ENCODE measurements around the gene C1QTNF5. TPM values are rescaled to one million over a fixed set of nuclear protein-coding genes. Genes with fewer than 3 reads are reported as not detected.

The C1QTNF5 gene
- total RNA-seq, 1 experiment from 2014 or later = not detected

- H3K27me3 ChIP-seq (ENCODE audit: insufficient read depth, low read length) = no peaks in the 10 kb centered on the region
- TF ChIP-seq RAD21 (IDR thresholded peaks at IDR 0.05; ENCODE audit: low read depth) (no peak), CTCF (IDR thresholded peaks at IDR 0.05 in 2 of 3, conservative IDR thresholded peaks at IDR 0.05 in 1 of 3; ENCODE audit: borderline replicate concordance in 1 of 3, insufficient read depth in 1 of 3, low read depth in 2 of 3, low read length in 2 of 3) (no peak), CBX3 (IDR thresholded peaks at IDR 0.05; ENCODE audit: low read depth) (no peak), POLR2AphosphoS5 (IDR thresholded peaks at IDR 0.05; ENCODE audit: low read depth, low read length) (no peak), SRF (IDR thresholded peaks at IDR 0.05; ENCODE audit: low read depth) (no peak)
- no peak overlapping the region for H3K27ac ChIP-seq (ENCODE audit: low read depth, low read length)
- BruUV-seq (replicated peaks) = no TSS peak
- intact Hi-C loops (cut with micrococcal nuclease) = no loop called here
- no peak overlapping the region for H3K4me2 ChIP-seq (ENCODE audit: low read length)
- POLR2A ChIA-PET = no interaction called here
- H2AFZ ChIP-seq (ENCODE audit: low read depth, low read length, poor library complexity, severe bottlenecking) = no peak overlapping the region
- H3K9me3 ChIP-seq (ENCODE audit: control insufficient read depth in 1 of 2, insufficient read depth in 1 of 2, low read depth in 1 of 2, low read length in 2 of 2) = no peaks in the 10 kb centered on the region
- peaks cover 0 to 12% of the 10 kb centered on the region in 2 experiments; a peak in 2 of 4 replicates for H3K36me3 ChIP-seq (ENCODE audit: control insufficient read depth in 1 of 2, insufficient read depth in 2 of 2, low read length in 2 of 2)
- no peak overlapping the region for H3K9ac ChIP-seq (ENCODE audit: low read length)
- DNase-seq (ENCODE audit: low read depth, low spot score) (no peak), ATAC-seq (no peak)
- RAD21 ChIA-PET (ENCODE audit: low non-redundant PET in 1 of 2, low total read pairs in 2 of 2, uncharacterized antibody in 2 of 2, unreplicated experiment in 2 of 2) = no interaction called here
- no peaks in the 10 kb centered on the region for H4K20me1 ChIP-seq (ENCODE audit: insufficient read depth)
- H3K9me2 ChIP-seq (ENCODE audit: insufficient read depth) = no peaks in the 10 kb centered on the region
- H3K4me1 ChIP-seq (ENCODE audit: control insufficient read depth in 1 of 2, insufficient read depth in 2 of 2, low read length in 2 of 2) = peaks cover 9 to 19% of the 10 kb centered on the region in 2 experiments
- peaks cover 28% of the 10 kb centered on the region for H3K79me2 ChIP-seq (ENCODE audit: insufficient read depth, low read length)
- CTCF ChIA-PET = interaction anchor here (1.1 kb wide), 1 partner anchor 8 kb away, joined by 3 read pairs; no protein-coding TSS in a partner anchor
- no peak overlapping the region for H3K4me3 ChIP-seq (replicated peaks in 1 of 2; ENCODE audit: low read depth in 1 of 2, low read length in 2 of 2)
Observed at GRCh38 chr11:119332111-119332765, 8.4 kb downstream of the C1QTNF5 start.

GRCh38 chr11:119330237-119330636, 10.4 kb downstream of the C1QTNF5 start:
- CTCF ChIA-PET = no interaction called here
- RAD21 ChIA-PET (ENCODE audit: low non-redundant PET in 1 of 2, low total read pairs in 2 of 2, uncharacterized antibody in 2 of 2, unreplicated experiment in 2 of 2) = no interaction called here

More at GRCh38 chr11:119330237-119330636, 10.4 kb downstream of the C1QTNF5 start:
- H3K9ac ChIP-seq (ENCODE audit: low read length) = no peak overlapping the region
- ATAC-seq = no peak
- peaks cover 7 to 10% of the 10 kb centered on the region in 2 experiments; a peak in 3 of 4 replicates for H3K4me1 ChIP-seq (ENCODE audit: control insufficient read depth in 1 of 2, insufficient read depth in 2 of 2, low read length in 2 of 2)
- no peaks in the 10 kb centered on the region for H4K20me1 ChIP-seq (ENCODE audit: insufficient read depth)
- no peaks in the 10 kb centered on the region for H3K9me3 ChIP-seq (ENCODE audit: control insufficient read depth in 1 of 2, insufficient read depth in 1 of 2, low read depth in 1 of 2, low read length in 2 of 2)
- peaks cover 8% of the 10 kb centered on the region for H3K79me2 ChIP-seq (ENCODE audit: insufficient read depth, low read length)
- TF ChIP-seq ATF3 (IDR thresholded peaks at IDR 0.05) (no peak), ZNF274 (IDR thresholded peaks at IDR 0.05; ENCODE audit: low read depth, low read length) (no peak), CEBPB (IDR thresholded peaks at IDR 0.05; ENCODE audit: low read depth) (no peak)
- BruUV-seq (replicated peaks) = no TSS peak
- intact Hi-C loops (cut with micrococcal nuclease) = no loop called here
- H2AFZ ChIP-seq (ENCODE audit: low read depth, low read length, poor library complexity, severe bottlenecking) = no peak overlapping the region
- H3K27me3 ChIP-seq (ENCODE audit: insufficient read depth, low read length) = no peaks in the 10 kb centered on the region
- H3K9me2 ChIP-seq (ENCODE audit: insufficient read depth) = no peaks in the 10 kb centered on the region
- no peak overlapping the region for H3K27ac ChIP-seq (ENCODE audit: low read depth, low read length)
- no peak for DNase-seq (ENCODE audit: low read depth, low spot score)
- H3K4me3 ChIP-seq (replicated peaks in 1 of 2; ENCODE audit: low read depth in 1 of 2, low read length in 2 of 2) = no peak overlapping the region
- H3K4me2 ChIP-seq (ENCODE audit: low read length) = no peak overlapping the region
- POLR2A ChIA-PET = no interaction called here
- no peaks in the 10 kb centered on the region; a peak in 1 of 4 replicates for H3K36me3 ChIP-seq (ENCODE audit: control insufficient read depth in 1 of 2, insufficient read depth in 2 of 2, low read length in 2 of 2)
